Suprapubic skin (tissue), 4 donors: ENCODE measurements around the gene NDUFAF3.

Experiments
- EP300 ChIP-seq: sonication (generic); formaldehyde crosslinking; IDR thresholded peaks from one replicate; pipeline ENCODE4 v1.6.1; 2017; ENCODE audit warnings: antibody characterized with exemption
- POLR2A ChIP-seq, 2 donors: fragments of 450-650 bp; IDR thresholded peaks; one replicate each; pipeline ENCODE4 v1.6.1; 2017; ENCODE audit warnings: antibody characterized with exemption in 2 of 2, mild to moderate bottlenecking in 2 of 2, moderate library complexity in 2 of 2
- POLR2AphosphoS5 ChIP-seq, 3 donors: sonication (generic); formaldehyde crosslinking; IDR thresholded peaks; one replicate each; pipeline ENCODE4 v1.6.1; 2017; ENCODE audit warnings: antibody characterized with exemption in 3 of 3
- TF ChIP-seq, protein P1 (sequence below), 2 donors: fragments of 200-600 bp in 1 of 2; fragments of 450-650 bp in 1 of 2; sonication (generic) in 1 of 2; IDR thresholded peaks; one replicate each; pipeline ENCODE4 v1.5.1; 2016 to 2019; ENCODE audit warnings: antibody characterized with exemption in 2 of 2, mild to moderate bottlenecking in 1 of 2, moderate library complexity in 1 of 2

DNA sequence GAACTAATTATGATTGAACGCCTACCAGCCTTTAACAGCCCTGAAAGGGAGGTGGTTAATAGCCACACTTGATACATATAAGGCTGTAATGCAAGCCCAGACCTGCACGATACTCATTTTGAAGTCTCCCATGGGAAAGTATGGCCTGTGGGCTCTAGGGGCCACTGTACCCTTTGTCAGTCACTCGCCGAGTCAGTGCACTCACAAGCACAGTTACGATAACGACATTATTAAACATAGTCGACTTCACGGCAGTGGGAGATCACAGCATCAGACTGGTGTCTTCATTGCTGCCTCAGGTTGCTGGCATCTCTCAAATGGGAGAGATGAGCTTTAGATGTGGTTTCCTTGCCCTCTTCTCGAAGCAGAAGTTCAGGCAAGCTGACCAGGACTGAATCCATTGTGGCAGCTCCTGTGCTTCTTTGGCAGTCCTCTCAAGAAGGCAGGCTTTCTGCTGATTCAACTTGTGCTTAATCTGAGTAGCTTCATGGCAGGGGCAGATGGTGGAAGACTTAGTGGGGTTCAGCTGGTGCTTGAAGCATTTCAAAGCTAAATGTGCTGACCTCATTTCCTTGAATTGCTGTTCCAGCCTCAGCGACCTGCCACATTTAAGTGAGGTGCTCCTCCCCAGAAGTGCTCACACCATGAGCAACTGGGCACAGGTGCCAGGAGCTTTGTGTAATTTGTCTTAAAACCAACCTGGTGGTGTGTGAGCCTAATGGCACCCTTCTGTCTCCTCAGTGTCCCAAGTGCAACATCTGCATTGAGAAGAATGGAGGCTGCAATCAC lies 47.7 kb upstream of the NDUFAF3 start:
- TF ChIP-seq, protein P1, sequence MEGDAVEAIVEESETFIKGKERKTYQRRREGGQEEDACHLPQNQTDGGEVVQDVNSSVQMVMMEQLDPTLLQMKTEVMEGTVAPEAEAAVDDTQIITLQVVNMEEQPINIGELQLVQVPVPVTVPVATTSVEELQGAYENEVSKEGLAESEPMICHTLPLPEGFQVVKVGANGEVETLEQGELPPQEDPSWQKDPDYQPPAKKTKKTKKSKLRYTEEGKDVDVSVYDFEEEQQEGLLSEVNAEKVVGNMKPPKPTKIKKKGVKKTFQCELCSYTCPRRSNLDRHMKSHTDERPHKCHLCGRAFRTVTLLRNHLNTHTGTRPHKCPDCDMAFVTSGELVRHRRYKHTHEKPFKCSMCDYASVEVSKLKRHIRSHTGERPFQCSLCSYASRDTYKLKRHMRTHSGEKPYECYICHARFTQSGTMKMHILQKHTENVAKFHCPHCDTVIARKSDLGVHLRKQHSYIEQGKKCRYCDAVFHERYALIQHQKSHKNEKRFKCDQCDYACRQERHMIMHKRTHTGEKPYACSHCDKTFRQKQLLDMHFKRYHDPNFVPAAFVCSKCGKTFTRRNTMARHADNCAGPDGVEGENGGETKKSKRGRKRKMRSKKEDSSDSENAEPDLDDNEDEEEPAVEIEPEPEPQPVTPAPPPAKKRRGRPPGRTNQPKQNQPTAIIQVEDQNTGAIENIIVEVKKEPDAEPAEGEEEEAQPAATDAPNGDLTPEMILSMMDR (IDR thresholded peaks at IDR 0.05): no peak
- TF ChIP-seq EP300 (no peak), POLR2A (IDR thresholded peaks at IDR 0.05) (no peak), POLR2AphosphoS5 (IDR thresholded peaks at IDR 0.05) (no peak)
